Adipose tissue (tissue), 3 donors: ENCODE results near the gene SLC25A17. TPM values are rescaled to one million over a fixed set of nuclear protein-coding genes. Genes with fewer than 3 reads are reported as not detected.
"Not testable (repeated sequence)": the region's sequence is repeated elsewhere in the genome, so short reads cannot be mapped to it uniquely, and the experiment has no call there.

Experiments
- H3K27ac ChIP-seq: one replicate; pipeline ENCODE4 v1.5.1; 2013; ENCODE audit warnings: low read depth, low read length
- WGBS, 3 donors: extraction: QIAGEN DNeasy Blood & Tissue Kit; methylation state at CpG; one replicate each; pipeline ENCODE4 v1.1.7; 2013; 5-methylcytosine and 5-hydroxymethylcytosine counted together
- polyA plus RNA-seq, 3 donors: library from polyadenylated mRNA; stranded (reverse); fragments of 200-250 nt; gene quantifications; one replicate each; pipeline ENCODE4 v1.2.3, GENCODE V29; 2013
- donor health status: healthy with polysubstance abuse.
- donor health status: Bipolar disorder and iron deficiency.
- donor health status: healthy.

Gene SLC25A17, protein sequence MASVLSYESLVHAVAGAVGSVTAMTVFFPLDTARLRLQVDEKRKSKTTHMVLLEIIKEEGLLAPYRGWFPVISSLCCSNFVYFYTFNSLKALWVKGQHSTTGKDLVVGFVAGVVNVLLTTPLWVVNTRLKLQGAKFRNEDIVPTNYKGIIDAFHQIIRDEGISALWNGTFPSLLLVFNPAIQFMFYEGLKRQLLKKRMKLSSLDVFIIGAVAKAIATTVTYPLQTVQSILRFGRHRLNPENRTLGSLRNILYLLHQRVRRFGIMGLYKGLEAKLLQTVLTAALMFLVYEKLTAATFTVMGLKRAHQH
- polyA plus RNA-seq: 10 to 100 TPM in 1 of 3 donors, 1 to 10 TPM in 2; 8.3 to 14.0 (median 9.4) TPM

DNA sequence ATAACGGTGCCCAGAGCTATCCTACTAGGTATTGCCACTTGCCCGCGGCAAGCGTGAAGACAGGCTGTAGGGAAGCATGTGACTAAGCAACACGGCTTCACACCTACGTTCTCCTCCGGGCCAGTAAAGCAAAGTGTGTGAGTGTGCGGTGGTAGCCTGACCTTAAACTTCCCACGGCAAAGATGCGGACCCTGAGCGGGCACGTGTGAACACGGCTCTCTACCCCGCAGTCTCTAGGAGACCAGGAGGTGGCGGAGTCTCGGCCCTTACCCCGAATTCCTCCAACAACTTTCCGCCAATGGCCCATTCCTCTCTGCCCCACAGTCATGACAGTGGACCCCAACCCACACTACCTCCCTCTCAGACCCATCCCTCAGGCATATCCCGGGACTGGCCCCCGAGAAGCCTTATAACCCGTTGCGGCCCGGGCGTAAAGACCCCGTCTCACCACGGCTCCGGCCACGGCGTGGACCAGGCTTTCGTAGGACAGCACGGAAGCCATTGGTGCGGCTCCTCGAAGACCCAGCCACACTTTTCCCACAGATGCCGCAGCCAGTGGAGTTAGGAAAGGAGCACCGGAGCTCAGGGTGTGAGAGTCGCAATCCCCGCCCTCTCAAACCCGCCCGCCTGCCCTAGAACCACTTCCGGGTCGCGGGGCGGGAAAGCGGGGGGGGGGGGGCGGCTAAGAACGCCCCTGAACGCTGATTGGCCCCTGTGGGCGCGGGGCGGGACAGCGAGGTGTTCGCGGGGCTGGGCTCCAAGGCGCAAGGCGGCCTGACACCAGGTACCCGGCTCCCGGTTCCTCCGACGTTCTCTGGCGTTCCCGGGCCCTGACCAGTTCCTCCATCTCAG, at the start of gene SLC25A17:
Gene SLC25A17, minus strand, starts transcription at position 600 of the 852 bp plus-strand sequence. Its CDS starts 98 bp downstream, at position 502.
- H3K27ac ChIP-seq: no peak within 1 kb of the TSS
- WGBS, 3 donors: 0 to 1% (median 1%) methylated on average over 51 to 60 of the region's 61 CpGs

DNA sequence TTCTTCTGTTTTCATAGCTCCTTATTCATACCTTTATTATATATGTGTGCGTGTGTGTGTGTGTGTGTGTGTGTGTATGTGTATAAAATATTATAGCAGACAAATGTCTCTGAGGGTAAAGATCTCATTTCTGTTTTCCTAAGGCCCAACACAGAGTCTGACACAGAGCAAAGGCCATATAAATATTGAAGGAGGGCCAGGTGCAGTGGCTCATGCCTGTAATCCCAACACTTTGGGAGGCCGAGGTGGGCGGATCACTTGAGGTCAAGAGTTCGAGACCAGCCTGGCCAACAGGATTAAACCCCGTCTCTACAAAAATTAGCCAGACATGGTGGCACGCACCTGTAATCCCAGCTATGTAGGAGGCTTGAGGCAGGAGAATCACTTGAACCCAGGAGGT, 49.2 kb upstream of the SLC25A17 start:
- not testable (repeated sequence) for H3K27ac ChIP-seq
- WGBS, 3 donors: 88 to 93% (median 91%) methylated on average over 6 of the region's 6 CpGs

- H3K27ac ChIP-seq: no peak overlapping the region
- 39 to 91% (median 84%) methylated on average over 2 of the region's 2 CpGs for WGBS, 3 donors
Observed at GRCh38 chr22:40867109-40867508, 48.0 kb upstream of the SLC25A17 start.

DNA sequence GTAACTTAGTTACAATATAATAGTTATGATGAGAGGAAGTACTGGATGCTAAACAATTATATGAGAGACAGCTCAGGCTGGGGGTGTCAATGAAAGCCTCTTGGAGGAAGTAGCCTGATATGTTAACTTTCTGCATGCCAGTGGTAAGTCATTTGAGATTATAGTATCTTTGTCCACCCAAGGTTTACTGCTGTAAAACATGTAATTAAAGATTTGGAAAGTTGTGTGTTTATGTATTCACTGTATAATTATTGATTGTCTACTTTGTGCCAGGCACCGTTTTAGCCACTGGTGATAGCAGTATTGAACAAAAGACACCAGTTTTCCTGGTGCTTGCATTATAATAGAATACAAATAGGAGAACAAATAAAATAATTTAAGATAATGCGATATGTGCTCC, 43.4 kb upstream of the SLC25A17 start:
- WGBS, 3 donors: 59 to 96% (median 87%) methylated on average over 2 of the region's 2 CpGs
- no peak overlapping the region for H3K27ac ChIP-seq

- H3K27ac ChIP-seq: no peak within 1 kb of the TSS
- WGBS, 3 donors: 89 to 91% (median 90%) methylated on average over 3 of the region's 3 CpGs
Observed at GRCh38 chr22:40862013-40862412, 42.9 kb upstream of the SLC25A17 start, which contains the start of gene DNAJB7. DNAJB7 (minus strand) TSS chr22:40862113; CDS start chr22:40861994, 119 bp downstream.

- WGBS, 3 donors: 2 to 5% (median 5%) methylated on average over 18 of the region's 18 CpGs
- peak overlapping the region; percentile 68 for H3K27ac ChIP-seq
Observed at GRCh38 chr22:40857309-40857855, 38.2 kb upstream of the SLC25A17 start.

- WGBS, 3 donors: 0 to 1% (median 0%) methylated on average over 49 to 63 of the region's 63 CpGs
- H3K27ac ChIP-seq: peak within 1 kb of the TSS; percentile 89
Observed at GRCh38 chr22:40856513-40857308, 37.6 kb upstream of the SLC25A17 start, which contains the start of the genes ST13 and XPNPEP3. ST13 (minus strand) TSS chr22:40856639; CDS start chr22:40856540, 99 bp downstream. XPNPEP3 (plus strand) TSS chr22:40857148; CDS start chr22:40857182, 34 bp downstream.

DNA sequence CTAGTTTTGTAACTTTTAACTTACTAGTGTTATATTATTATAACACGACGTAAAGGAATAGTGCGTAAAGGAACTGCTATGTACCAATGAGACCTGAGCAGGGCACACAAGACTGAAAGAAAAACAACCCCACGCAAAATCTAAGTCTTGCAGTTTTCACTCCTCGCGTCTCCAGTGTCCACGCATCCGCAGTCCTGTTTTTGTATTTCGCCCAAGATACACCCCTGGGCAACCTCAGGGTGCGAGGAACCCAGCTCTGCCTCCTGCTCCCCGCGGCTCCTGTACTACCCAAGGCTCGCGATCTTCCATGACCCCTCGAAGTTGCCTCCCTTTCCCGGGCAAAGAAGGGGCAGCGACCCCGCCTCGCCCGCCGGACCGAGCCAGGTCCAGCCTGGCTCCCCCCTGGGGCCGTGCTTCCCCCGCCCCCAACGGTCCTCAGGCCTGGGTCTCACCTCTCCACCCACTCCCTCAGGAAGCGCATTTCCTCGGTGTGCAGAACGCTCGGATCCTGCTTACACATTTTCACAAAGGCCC, 36.9 kb upstream of the SLC25A17 start:
- H3K27ac ChIP-seq: peak overlapping the region; percentile 89
- WGBS, 3 donors: 0% methylated on average over 29 of the region's 29 CpGs

DNA sequence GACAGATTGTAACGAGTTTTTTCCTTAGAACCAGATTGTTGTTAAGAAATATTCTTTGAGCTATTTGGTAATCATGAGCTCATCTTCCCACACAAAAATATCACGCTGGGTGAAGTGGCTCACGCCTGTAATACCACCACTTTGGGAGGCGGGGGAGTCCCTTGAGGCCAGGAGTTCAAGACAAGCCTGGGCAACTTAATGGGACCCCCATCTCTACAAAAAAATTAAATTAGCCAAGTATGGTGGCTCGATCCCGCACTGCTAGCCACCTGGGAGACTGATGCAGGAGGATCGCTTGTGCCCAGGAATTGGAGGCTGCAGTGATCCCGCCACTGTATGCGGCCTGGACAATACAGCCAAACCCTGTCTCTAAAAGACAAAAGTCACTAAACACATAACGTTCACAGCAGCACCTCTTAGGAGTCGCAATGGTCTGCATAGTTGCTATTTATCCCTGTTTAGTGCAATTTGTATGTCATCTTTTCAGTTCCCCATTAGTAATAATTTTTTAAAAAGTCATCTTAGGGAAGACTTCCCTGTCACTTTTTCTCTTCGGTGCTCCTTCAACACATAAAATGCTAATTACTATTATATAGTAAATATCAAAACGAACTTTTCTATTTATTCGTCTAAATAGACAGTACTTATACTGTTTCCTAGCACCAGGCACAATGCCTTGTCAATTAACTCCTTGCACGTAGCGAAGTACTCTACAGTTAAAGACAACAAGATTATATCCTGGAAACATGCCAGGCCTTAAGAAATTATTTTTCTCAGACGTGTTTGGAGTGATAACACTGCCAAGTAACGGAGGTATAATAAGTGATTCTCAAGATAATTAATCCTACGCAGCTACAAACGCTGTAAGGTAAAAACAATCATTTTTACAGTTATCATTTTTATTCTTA, 36.2 kb upstream of the SLC25A17 start:
- WGBS, 3 donors: 26 to 32% (median 28%) methylated on average over 20 of the region's 20 CpGs
- H3K27ac ChIP-seq: no peak overlapping the region

GRCh38 chr22:40853961-40854360, 34.8 kb upstream of the SLC25A17 start:
- no peak overlapping the region for H3K27ac ChIP-seq
- 36 to 55% (median 48%) methylated on average over 3 of the region's 3 CpGs for WGBS, 3 donors

DNA sequence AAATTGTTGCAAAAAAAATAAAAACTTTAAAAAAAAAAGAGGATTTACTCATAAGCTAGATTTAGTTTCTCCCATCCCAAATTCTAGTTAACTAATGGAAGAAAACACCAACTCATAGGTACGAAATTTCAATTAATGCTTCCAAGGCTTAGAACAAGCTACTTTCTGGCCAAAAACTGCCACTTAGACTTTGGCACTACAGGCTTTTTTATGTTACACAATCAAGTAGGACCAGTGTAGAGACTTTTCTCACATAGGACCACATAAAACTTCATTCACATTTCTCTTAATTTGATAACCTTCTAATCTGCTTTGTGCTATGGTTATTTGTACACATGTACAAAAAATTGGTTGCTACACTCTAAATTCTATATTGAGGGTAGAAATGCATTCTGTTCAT, 34.2 kb upstream of the SLC25A17 start:
- no peak overlapping the region for H3K27ac ChIP-seq
- 59 to 83% (median 61%) methylated on average over 1 of the region's 1 CpG for WGBS, 3 donors

- WGBS, 3 donors: 92 to 94% (median 93%) methylated on average over 11 of the region's 11 CpGs
- H3K27ac ChIP-seq: not testable (repeated sequence)
Observed at GRCh38 chr22:40845816-40846215, 26.7 kb upstream of the SLC25A17 start.

DNA sequence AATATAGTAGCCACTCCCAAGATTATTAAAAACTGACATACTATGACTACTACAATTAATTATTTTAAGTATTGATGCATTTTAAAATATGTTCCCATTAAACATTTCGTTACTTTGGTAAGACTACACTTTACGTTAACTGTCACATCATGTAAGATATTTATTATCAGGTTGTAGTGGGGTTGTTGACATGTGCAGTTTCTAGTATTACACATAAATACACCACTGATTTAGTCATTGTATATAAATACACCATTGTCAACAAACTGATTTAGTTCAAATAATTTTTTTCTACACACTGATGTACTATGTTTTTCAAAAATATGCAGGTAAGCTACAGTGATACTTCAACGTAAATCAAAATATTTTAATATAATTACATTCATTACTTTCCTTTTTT, 25.8 kb upstream of the SLC25A17 start:
- H3K27ac ChIP-seq: no peak overlapping the region
- WGBS, 3 donors: 95 to 96% (median 96%) methylated on average over 3 of the region's 3 CpGs

DNA sequence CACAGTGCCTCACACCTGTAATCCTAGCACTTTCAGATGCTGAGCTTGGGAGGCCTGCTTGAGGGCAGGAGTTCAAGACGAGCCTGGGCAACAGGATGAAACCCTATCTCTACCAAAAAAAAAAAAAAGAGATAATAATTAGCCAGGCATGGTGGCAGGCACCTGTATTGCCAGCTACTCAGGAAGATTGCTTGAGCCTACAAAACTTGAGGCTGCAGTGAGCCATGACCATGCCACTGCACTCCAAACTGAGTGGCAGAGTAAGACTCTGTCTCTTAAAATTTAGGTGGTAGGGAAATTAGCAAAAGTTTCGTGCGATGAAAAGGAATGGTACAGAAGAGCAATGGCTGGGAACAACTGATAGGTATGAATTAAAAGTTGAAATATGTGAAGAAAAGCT, 19.3 kb upstream of the SLC25A17 start:
- 78 to 92% (median 91%) methylated on average over 3 of the region's 3 CpGs for WGBS, 3 donors

GRCh38 chr22:40834619-40835018, 15.5 kb upstream of the SLC25A17 start:
- WGBS, 3 donors: 91 to 96% (median 94%) methylated on average over 3 of the region's 3 CpGs
- no peak overlapping the region for H3K27ac ChIP-seq

More for the DNA sequence above, 19.3 kb upstream of the SLC25A17 start:
- H3K27ac ChIP-seq: no peak overlapping the region

DNA sequence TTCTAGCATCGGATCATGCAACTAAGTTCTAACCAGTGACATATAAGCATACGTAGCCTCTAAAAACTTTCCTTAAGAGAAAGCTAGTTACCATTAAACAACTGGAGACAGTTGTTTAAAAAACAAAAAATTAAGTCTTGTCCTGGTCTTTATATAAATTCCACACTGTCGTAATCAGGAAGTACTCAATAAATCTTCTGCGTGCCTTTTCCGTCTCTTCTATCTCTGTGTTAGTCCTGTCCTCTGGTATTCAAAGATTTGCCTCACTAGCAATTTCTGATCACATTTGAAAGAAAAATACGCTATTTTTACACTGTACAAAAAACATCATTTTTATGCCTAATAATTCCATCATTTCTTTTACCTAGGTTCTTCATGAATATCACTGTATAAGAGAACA, 10.0 kb upstream of the SLC25A17 start:
- WGBS, 3 donors: 77 to 86% (median 82%) methylated on average over 6 of the region's 6 CpGs
- H3K27ac ChIP-seq: no peak overlapping the region
